PC-3 (cell line): ENCODE data around the gene JAKMIP1. TPM values are rescaled to one million over a fixed set of nuclear protein-coding genes. Genes with fewer than 3 reads are reported as not detected.

Source experiments
- ATAC-seq: fragments of 200-7000 bp; cut with Tn5 transposase; 2 replicates; pipeline ENCODE4 v1.9.1; 2020; ENCODE audit warnings: mild to moderate bottlenecking, moderate library complexity
- BruUV-seq: library from RNA; stranded (reverse); fragments of 400-500 nt; replicated peaks from 2 replicates; lab custom pipeline; 2021; lab: Mats Ljungman, UMichigan
- CTCF ChIA-PET: fragments of 300-600 bp; sonication (Branson Sonifier 250); formaldehyde crosslinking; loops from one replicate; lab custom pipeline; 2022; ENCODE audit warnings: antibody characterized with exemption; lab: Charles Lee
- POLR2A ChIA-PET: fragments of 300-600 bp; sonication (Branson Sonifier 250); formaldehyde crosslinking; loops from one replicate; lab custom pipeline; 2022; ENCODE audit warnings: antibody characterized with exemption; ENCODE audit not compliant: unreplicated experiment; lab: Charles Lee
- DNase-seq: peaks from one replicate; pipeline ENCODE4 v3.0.0-alpha.2; 2015
- H2AFZ ChIP-seq: fragments of 300-600 bp; sonication (generic); 2 replicates; pipeline ENCODE4 v1.6.0; 2016; ENCODE audit warnings: antibody characterized with exemption, low read length
- H3F3A ChIP-seq: fragments of 300-600 bp; sonication (generic); one replicate; pipeline ENCODE4 v1.6.0; 2017; ENCODE audit warnings: antibody characterized with exemption, low read length, control low read depth, mild to moderate bottlenecking; ENCODE audit not compliant: unreplicated experiment
- H3K27ac ChIP-seq: fragments of 300-600 bp; sonication (generic); 2 replicates; pipeline ENCODE4 v1.5.1; 2016; ENCODE audit warnings: mild to moderate bottlenecking, low read length
- H3K27me3 ChIP-seq: fragments of 300-600 bp; sonication (generic); 2 replicates; pipeline ENCODE4 v1.6.1; 2016; ENCODE audit warnings: low read length, mixed read lengths
- H3K36me3 ChIP-seq: fragments of 300-600 bp; sonication (generic); 2 replicates; pipeline ENCODE4 v1.6.1; 2016; ENCODE audit warnings: low read depth, mixed run types, low read length, mixed read lengths
- H3K4me1 ChIP-seq: fragments of 300-600 bp; sonication (generic); 2 replicates; pipeline ENCODE4 v1.5.1; 2016; ENCODE audit warnings: low read length; ENCODE audit not compliant: insufficient read depth
- H3K4me2 ChIP-seq: fragments of 300-600 bp; sonication (generic); 2 replicates; pipeline ENCODE4 v1.6.0; 2016; ENCODE audit warnings: low read length
- H3K4me3 ChIP-seq: fragments of 300-600 bp; sonication (generic); 2 replicates; pipeline ENCODE4 v1.5.1; 2016; ENCODE audit warnings: mild to moderate bottlenecking, low read length, mixed read lengths
- H3K79me2 ChIP-seq: fragments of 300-600 bp; sonication (generic); 2 replicates; pipeline ENCODE4 v1.6.1; 2017; ENCODE audit warnings: low read length, mixed read lengths
- H3K9ac ChIP-seq: fragments of 300-600 bp; sonication (generic); 2 replicates; pipeline ENCODE4 v1.6.0; 2016; ENCODE audit warnings: mild to moderate bottlenecking, low read length
- H3K9me2 ChIP-seq: fragments of 300-600 bp; sonication (generic); replicated peaks from 2 replicates; pipeline ENCODE4 v1.6.1; 2016; ENCODE audit warnings: mixed run types, low read length, mixed read lengths
- H3K9me3 ChIP-seq: fragments of 300-600 bp; sonication (generic); 2 replicates; pipeline ENCODE4 v1.6.1; 2016; ENCODE audit warnings: low read length, mixed read lengths
- H4K20me1 ChIP-seq: fragments of 300-600 bp; sonication (generic); 2 replicates; pipeline ENCODE4 v1.6.1; 2016; ENCODE audit warnings: low read length, mixed read lengths
- EZH2 ChIP-seq: fragments of 300-600 bp; sonication (generic); IDR thresholded peaks from one replicate; pipeline ENCODE4 v1.6.1; 2017; ENCODE audit warnings: antibody characterized with exemption, mild to moderate bottlenecking, low read length; ENCODE audit not compliant: unreplicated experiment
- EZH2phosphoT487 ChIP-seq: fragments of 300-600 bp; sonication (generic); IDR thresholded peaks from 2 replicates; pipeline ENCODE4 v1.6.1; 2018; ENCODE audit warnings: mild to moderate bottlenecking, antibody characterized with exemption, low read length, borderline replicate concordance
- intact Hi-C: fragments of 100-400 bp; cut with micrococcal nuclease; formaldehyde crosslinking; loops from 2 replicates; pipeline ENCODE4 v1.9.0; 2023
- total RNA-seq: library from RNA; depleted of rRNA; stranded (reverse); fragments of >200 nt; gene quantifications from 2 replicates; pipeline ENCODE4 v1.2.3, GENCODE V29; 2014
- TF ChIP-seq, protein P1 (sequence below): fragments of 300-600 bp; sonication (generic); conservative IDR thresholded peaks from 2 replicates; pipeline ENCODE4 v1.5.1; 2017; ENCODE audit warnings: antibody characterized with exemption, low read depth, mild to moderate bottlenecking, low read length

JAKMIP1 gene
- total RNA-seq, 1 experiment from 2014 or later, result 0.04 TPM

DNA sequence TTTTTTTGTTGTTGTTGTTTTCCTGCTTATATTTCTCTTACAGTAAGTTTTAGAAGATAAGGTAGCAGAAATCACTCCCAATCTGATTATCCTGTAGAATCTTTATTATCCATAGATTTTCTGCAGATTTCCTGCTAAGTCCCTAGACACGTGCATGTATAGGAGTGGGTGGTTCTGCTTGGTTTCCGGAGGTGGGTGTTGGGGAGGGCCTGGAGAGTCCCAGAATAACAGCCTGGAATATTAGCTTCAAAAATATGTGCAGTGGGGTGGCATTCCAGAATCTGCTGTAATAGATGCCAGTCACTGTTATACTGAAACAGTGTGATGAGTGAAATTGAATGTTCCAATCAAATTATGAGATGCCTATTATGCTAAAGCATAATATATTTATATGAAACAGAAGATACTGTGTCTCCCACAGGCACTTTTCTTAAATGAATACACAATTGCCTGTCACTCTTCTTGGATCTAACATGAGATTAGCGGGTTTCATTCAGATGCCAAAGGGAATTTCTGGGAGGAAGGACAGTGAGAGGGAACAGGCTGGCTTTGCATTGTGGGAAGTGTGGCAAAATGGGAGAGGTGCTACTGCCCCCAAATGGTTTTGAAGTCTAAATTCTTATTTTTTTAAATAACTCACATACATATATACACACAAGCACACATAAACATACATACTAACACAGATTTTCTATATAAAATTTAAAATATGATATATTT, 219.8 kb downstream of the JAKMIP1 start:
- no peaks in the 10 kb centered on the region for H3K4me1 ChIP-seq
- H3K9me3 ChIP-seq, result peaks cover 4% of the 10 kb centered on the region; the same call in 1 of the 2 replicates
- no peaks in the 10 kb centered on the region for H3K36me3 ChIP-seq
- no peak for TF ChIP-seq EZH2phosphoT487
- TF ChIP-seq, protein P1, sequence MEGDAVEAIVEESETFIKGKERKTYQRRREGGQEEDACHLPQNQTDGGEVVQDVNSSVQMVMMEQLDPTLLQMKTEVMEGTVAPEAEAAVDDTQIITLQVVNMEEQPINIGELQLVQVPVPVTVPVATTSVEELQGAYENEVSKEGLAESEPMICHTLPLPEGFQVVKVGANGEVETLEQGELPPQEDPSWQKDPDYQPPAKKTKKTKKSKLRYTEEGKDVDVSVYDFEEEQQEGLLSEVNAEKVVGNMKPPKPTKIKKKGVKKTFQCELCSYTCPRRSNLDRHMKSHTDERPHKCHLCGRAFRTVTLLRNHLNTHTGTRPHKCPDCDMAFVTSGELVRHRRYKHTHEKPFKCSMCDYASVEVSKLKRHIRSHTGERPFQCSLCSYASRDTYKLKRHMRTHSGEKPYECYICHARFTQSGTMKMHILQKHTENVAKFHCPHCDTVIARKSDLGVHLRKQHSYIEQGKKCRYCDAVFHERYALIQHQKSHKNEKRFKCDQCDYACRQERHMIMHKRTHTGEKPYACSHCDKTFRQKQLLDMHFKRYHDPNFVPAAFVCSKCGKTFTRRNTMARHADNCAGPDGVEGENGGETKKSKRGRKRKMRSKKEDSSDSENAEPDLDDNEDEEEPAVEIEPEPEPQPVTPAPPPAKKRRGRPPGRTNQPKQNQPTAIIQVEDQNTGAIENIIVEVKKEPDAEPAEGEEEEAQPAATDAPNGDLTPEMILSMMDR, result no peak
- TF ChIP-seq EZH2, result no peak
- POLR2A ChIA-PET, result no interaction called here
- CTCF ChIA-PET, result no interaction called here
- peaks cover 17% of the 10 kb centered on the region for H3K27me3 ChIP-seq
- no peak overlapping the region for H2AFZ ChIP-seq
- BruUV-seq, result no TSS peak
- no peak overlapping the region for H3K9ac ChIP-seq
- no peak overlapping the region for H3K4me3 ChIP-seq
- intact Hi-C loops, result no loop called here
- H4K20me1 ChIP-seq, result no peaks in the 10 kb centered on the region
- H3K27ac ChIP-seq, result no peak overlapping the region
- no peak for DNase-seq
- no peak overlapping the region for H3K4me2 ChIP-seq
- H3F3A ChIP-seq, result no peaks in the 10 kb centered on the region
- ATAC-seq, result no peak
- no peaks in the 10 kb centered on the region for H3K79me2 ChIP-seq
- no peaks in the 10 kb centered on the region for H3K9me2 ChIP-seq

DNA sequence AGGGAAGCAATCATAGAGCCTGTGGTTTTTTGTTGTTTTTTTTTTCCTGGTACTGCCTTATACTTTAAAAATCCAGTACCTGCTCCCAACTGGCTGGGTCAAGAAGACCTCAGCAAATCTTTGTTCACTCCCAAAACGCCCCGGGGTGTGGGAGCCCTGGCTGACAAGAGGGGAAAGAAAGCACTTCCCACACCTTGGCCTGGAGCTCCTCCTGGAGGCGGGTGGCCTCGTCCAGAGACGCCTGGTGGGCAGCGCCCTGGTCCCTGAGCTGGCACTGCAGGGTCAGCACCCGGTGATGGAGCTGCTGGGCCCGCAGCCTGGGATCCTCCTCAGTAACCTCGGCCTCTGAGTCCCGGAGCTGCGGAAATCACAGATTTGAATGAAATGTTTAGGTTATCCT, 220.4 kb downstream of the JAKMIP1 start:
- ATAC-seq, result 0 out of 2 replicates have a peak, but pooled peaks have one; percentile 37
- no peaks in the 10 kb centered on the region for H3F3A ChIP-seq
- CTCF ChIA-PET, result no interaction called here
- H3K27ac ChIP-seq, result no peak overlapping the region
- H3K9me3 ChIP-seq, result peaks cover 4% of the 10 kb centered on the region; the same call in 1 of the 2 replicates
- H3K4me3 ChIP-seq, result no peak overlapping the region
- DNase-seq, result peak; percentile 39
- H3K4me1 ChIP-seq, result no peaks in the 10 kb centered on the region
- H2AFZ ChIP-seq, result no peak overlapping the region
- H3K4me2 ChIP-seq, result no peak overlapping the region
- H3K9me2 ChIP-seq, result no peaks in the 10 kb centered on the region
- BruUV-seq, result no TSS peak
- POLR2A ChIA-PET, result no interaction called here
- peaks cover 17% of the 10 kb centered on the region for H3K27me3 ChIP-seq
- TF ChIP-seq EZH2phosphoT487 (no peak), EZH2 (no peak)
- TF ChIP-seq, protein P1, result peak; percentile 47
- H3K9ac ChIP-seq, result no peak overlapping the region
- H4K20me1 ChIP-seq, result no peaks in the 10 kb centered on the region
- no peaks in the 10 kb centered on the region for H3K79me2 ChIP-seq
- no peaks in the 10 kb centered on the region for H3K36me3 ChIP-seq
- intact Hi-C loops, result no loop called here

- Histone ChIP-seq H3K4me1 (no peaks in the 10 kb centered on the region), H3K36me3 (no peaks in the 10 kb centered on the region), H3K4me3 (no peak overlapping the region), H3K4me2 (no peak overlapping the region), H3F3A (no peaks in the 10 kb centered on the region), H3K27me3 (peaks cover 17% of the 10 kb centered on the region), H3K9ac (no peak overlapping the region), H3K79me2 (no peaks in the 10 kb centered on the region), H3K9me2 (no peaks in the 10 kb centered on the region), H4K20me1 (no peaks in the 10 kb centered on the region), H3K27ac (no peak overlapping the region), H2AFZ (no peak overlapping the region), H3K9me3 (no peaks in the 10 kb centered on the region)
- TF ChIP-seq, protein P1, result no peak
- no peak for TF ChIP-seq EZH2phosphoT487
- no peak for TF ChIP-seq EZH2
- intact Hi-C loops, result no loop called here
- ChIA-PET CTCF (no interaction called here), POLR2A (no interaction called here)
- ATAC-seq (no peak), DNase-seq (no peak)
- BruUV-seq, result no TSS peak
Measured at GRCh38 chr4:5976921-5977320, 223.4 kb downstream of the JAKMIP1 start.
